Measurements from ENCODE around the gene DLGAP1. TPM values are rescaled to one million over a fixed set of nuclear protein-coding genes. Genes with fewer than 3 reads are reported as not detected.

DLGAP1 gene
- total and polyA plus RNA-seq, 7 donors: 0.13 to 2.6 (median 1.3) TPM; not detected in 1

DNA sequence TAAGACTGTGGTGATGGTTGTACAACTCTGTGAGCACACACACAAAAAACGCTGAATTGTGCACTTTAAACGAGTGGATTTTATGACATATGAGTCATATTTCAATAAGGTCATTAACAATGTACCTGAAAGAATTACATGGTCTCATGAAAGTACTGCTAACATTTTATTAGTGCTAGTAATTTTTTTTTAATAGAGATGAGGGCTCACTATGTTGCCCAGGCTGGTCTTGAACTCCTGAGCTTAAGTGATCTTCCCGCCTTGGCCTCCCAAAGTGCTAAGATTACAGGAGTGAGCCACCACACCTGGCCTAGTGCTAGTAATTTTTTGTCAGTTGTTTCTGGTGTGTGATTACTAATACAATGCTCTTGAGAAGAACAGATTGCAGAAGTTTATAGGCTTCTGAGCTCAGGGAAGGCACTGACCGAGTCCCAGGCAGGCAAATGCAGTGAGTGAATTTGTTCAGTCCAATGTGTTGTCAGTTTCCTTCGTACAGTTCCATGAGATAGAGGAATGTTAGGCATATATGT lies 828.1 kb downstream of the DLGAP1 start:
- 58 to 76% methylated on average over 5 of the region's 5 CpGs for WGBS, 2 donors
- no peaks in the 10 kb centered on the region for H3K9me3 ChIP-seq
- no peak for DNase-seq
- TF ChIP-seq, protein P1, sequence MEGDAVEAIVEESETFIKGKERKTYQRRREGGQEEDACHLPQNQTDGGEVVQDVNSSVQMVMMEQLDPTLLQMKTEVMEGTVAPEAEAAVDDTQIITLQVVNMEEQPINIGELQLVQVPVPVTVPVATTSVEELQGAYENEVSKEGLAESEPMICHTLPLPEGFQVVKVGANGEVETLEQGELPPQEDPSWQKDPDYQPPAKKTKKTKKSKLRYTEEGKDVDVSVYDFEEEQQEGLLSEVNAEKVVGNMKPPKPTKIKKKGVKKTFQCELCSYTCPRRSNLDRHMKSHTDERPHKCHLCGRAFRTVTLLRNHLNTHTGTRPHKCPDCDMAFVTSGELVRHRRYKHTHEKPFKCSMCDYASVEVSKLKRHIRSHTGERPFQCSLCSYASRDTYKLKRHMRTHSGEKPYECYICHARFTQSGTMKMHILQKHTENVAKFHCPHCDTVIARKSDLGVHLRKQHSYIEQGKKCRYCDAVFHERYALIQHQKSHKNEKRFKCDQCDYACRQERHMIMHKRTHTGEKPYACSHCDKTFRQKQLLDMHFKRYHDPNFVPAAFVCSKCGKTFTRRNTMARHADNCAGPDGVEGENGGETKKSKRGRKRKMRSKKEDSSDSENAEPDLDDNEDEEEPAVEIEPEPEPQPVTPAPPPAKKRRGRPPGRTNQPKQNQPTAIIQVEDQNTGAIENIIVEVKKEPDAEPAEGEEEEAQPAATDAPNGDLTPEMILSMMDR (IDR thresholded peaks at IDR 0.05): no peak
- TF ChIP-seq POLR2AphosphoS5 (IDR thresholded peaks at IDR 0.05) (no peak), POLR2A (IDR thresholded peaks at IDR 0.05) (no peak), EP300 (IDR thresholded peaks at IDR 0.05) (no peak)
- intact Hi-C loops (cut with DNase I): no loop called here
- peak overlapping the region in 1 of 4 donors; percentile 9 for H3K27ac ChIP-seq
- no peak overlapping the region for H3K4me3 ChIP-seq
- H3K4me1 ChIP-seq: peaks cover 0 to 36% (median 31%) of the 10 kb centered on the region in 4 donors
- H3K36me3 ChIP-seq: no peaks in the 10 kb centered on the region
- no peaks in the 10 kb centered on the region for H3K27me3 ChIP-seq

DNA sequence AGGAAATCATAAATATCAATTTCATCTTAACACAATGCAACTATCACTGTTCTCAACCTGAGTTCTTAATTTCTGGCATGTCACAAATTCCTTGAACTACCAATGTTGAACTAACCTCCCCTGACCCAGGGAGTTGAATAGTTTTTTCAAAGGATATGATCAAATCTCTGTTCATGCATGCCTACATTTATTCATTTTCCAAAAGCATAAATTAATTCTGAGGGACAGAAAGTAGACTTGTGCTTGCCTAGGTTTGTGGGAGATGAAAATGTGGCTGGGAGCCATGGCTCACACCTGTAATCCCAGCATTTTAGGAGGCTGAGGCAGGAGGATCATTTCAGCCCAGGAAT lies 829.4 kb downstream of the DLGAP1 start:
- no peaks in the 10 kb centered on the region for H3K27me3 ChIP-seq
- no peaks in the 10 kb centered on the region for H3K36me3 ChIP-seq
- intact Hi-C loops (cut with DNase I): loop anchor here (2.0 kb wide), 1 partner anchor 23 kb away; no protein-coding TSS in a partner anchor
- H3K4me3 ChIP-seq: no peak overlapping the region
- no peak for DNase-seq
- H3K4me1 ChIP-seq: peaks cover 0 to 40% (median 33%) of the 10 kb centered on the region in 4 donors
- H3K9me3 ChIP-seq: no peaks in the 10 kb centered on the region
- peak overlapping the region in 3 of 4 donors; percentile 82 to 88 (median 86) for H3K27ac ChIP-seq
- TF ChIP-seq POLR2AphosphoS5 (IDR thresholded peaks at IDR 0.05) (no peak), POLR2A (IDR thresholded peaks at IDR 0.05) (no peak), EP300 (IDR thresholded peaks at IDR 0.05) (no peak)
- TF ChIP-seq, protein P1 (IDR thresholded peaks at IDR 0.05): no peak

DNA sequence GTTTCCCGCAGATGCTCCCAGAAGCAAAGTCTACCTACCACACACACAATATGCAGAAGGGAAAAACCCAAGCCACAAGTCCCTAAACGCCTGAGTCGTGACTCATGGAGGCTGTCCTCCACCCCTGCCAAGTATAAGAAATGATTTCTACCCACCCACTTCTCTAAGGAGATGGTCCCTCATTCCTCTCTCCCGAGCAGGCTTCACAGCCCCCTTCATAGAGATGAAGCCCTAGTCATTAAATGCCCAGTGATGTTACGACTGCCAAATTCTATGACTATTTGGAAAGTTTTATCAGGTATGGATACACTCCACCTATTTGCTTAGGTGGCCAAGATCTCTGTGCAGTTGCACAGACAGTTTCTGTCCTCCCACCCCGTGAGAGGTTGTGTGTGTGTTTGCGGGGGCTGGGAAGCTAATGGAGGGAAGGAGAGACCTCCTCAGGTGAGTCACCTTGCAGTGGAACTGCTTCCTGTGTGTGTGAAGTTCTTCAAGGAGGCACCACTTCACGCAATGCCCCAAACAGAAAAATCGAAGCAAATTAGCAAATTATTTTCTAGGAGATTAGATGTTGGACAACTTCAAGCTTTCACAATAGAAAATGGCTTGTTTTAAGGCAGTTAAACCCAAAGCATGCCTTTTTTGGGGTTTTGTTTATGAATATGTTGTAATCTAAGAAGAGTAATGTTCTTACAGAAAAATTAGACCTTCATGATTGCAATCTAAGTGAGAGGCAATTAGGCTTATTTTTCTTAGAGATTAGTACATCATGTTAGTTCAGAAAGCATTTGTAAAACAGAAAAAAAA lies 830.0 kb downstream of the DLGAP1 start:
- Histone ChIP-seq H3K4me1 (peaks cover 0 to 40% (median 33%) of the 10 kb centered on the region in 4 donors), H3K36me3 (no peaks in the 10 kb centered on the region), H3K27me3 (no peaks in the 10 kb centered on the region), H3K4me3 (no peak overlapping the region), H3K27ac (peak overlapping the region; percentile 72 to 88 (median 84)), H3K9me3 (no peaks in the 10 kb centered on the region)
- intact Hi-C loops (cut with DNase I): loop anchor here (2.0 to 5.0 kb wide), 2 partner anchors 22 to 42 kb away; no protein-coding TSS in a partner anchor
- peak; percentile 72 for DNase-seq
- 39 to 47% methylated on average over 9 of the region's 9 CpGs for WGBS, 2 donors
- no peak for TF ChIP-seq POLR2A (IDR thresholded peaks at IDR 0.05)
- TF ChIP-seq POLR2AphosphoS5 (IDR thresholded peaks at IDR 0.05): no peak
- TF ChIP-seq, protein P1 (IDR thresholded peaks at IDR 0.05): no peak
- TF ChIP-seq EP300 (IDR thresholded peaks at IDR 0.05): no peak

DNA sequence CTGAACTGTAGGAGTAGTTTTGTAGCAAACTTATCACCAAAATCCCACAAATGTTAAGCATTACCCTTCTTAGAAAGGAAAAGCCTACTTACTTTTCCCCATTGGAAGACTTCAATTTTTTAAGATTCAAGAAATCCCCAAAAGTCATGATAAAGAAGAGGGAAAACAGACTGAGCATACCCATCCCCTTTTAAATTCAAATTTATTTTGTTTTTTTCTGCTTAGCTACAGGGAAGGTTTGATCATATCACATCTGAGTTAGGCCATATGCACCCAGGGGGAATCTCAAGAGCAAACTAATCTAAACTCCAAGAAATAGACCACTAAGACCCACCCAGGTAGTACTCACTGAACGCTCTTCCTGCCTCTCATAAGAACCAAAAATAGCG lies 830.6 kb downstream of the DLGAP1 start:
- no peak overlapping the region for H3K4me3 ChIP-seq

More for the DNA sequence above, 830.6 kb downstream of the DLGAP1 start:
- H3K9me3 ChIP-seq: no peaks in the 10 kb centered on the region
- H3K36me3 ChIP-seq: no peaks in the 10 kb centered on the region
- intact Hi-C loops (cut with DNase I): loop anchor here (2.0 to 5.0 kb wide), 2 partner anchors 22 to 43 kb away; no protein-coding TSS in a partner anchor
- no peaks in the 10 kb centered on the region for H3K27me3 ChIP-seq
- peak overlapping the region; percentile 72 to 88 (median 84) for H3K27ac ChIP-seq
- no peak for DNase-seq
- H3K4me1 ChIP-seq: peaks cover 0 to 40% (median 33%) of the 10 kb centered on the region in 4 donors
- WGBS, 2 donors: 41 to 46% methylated on average over 2 of the region's 2 CpGs
- TF ChIP-seq, protein P1 (IDR thresholded peaks at IDR 0.05): no peak
- TF ChIP-seq EP300 (IDR thresholded peaks at IDR 0.05) (no peak), POLR2AphosphoS5 (IDR thresholded peaks at IDR 0.05) (no peak), POLR2A (IDR thresholded peaks at IDR 0.05) (no peak)
